DMS53 treated with DMSO at 0.1 percent for 48 hours (cell line): Measurements from ENCODE around the gene BPIFA3.

Experiments
- DNase-seq: peaks from one replicate; lab custom pipeline; 2025; ENCODE audit not compliant: unreplicated experiment; lab: John Stamatoyannopoulos, UW

Gene BPIFA3

DNA sequence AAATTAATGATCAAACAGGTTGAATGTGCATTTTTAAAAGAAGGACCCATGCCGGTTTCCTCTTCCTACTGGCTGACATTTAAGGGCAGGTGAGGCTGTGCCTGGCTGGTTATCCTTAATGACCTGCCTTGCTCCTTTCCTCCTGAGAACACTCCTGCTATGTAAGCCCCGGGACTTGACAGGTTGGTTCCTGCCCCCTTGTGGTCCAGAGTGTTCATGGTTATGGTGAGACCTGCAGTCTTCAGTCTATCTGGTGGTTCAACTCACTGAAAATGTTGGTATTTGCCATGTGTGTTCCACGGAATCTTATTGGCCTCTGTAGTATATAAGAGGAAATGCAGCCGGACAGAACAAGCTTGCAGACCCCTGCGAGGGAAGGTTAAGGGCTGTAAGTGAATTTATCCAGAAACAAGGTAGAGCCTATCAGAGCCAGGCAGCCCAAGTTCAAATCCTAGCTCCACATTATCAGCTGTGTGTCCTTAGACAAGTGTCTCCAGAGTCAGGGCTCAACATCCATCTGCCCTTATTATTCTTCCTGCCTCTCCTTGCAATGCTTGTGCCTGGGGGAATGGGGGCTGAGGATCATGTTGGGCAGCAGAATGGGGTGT lies 5.2 kb upstream of the BPIFA3 start:
- peak; percentile 13 for DNase-seq

DNA sequence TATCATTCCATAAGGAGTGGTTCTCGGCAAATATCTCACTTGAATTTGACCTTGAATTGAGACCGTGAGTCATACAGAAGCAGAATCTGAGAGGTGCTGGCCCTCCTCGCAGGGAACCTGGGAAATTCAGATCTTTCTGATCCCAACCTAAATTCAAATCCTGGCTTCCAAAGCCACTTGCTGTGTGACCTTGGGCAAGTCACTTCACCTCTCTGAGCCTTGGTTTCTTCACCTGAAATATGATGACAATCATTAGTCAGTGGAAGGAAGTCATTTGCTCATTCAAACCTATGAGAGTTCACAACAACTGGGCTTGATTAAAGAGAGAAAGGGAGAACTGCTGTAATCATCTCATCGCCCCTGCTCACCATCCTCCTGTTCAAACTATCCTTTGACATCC lies 7.2 kb downstream of the BPIFA3 start:
- no peak for DNase-seq

DNA sequence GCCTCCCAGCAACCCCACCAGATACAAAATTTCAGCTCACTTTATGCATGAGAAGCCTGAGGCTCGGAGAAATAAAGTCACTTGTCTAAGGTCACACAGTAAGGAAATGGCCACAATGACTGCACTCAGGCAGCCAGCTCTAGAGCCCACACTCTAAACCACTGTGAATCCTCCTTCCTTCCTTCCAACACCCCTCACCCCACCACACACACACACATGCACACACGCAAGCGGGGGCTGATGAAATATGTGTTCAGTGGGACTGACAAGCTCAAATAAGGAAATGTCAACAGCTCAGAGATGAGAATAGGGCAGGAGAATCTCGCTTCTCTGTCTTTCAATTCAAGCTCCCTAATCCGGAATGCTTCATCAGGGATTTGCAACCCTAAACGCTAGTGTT lies 12.7 kb downstream of the BPIFA3 start:
- DNase-seq, result no peak

DNA sequence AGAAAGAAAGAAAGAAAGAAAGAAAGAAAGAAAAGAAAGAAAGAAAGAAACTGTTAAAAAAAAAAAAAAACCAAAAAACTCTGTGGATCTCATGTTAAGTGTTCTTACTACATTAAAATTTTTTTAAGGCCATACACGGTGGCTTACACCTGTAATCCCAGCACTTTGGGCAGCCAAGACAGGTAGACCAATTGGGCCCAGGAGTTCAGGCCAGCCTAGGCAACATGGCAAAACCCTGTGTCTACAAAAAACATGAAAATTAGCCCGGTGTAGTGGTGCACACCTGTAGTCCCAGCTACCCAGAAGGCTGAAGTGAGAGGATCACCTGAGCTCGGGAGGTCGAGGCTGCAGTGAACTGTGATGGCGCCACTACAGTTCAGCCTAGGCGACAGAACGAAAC lies 14.1 kb downstream of the BPIFA3 start:
- no peak for DNase-seq

DNA sequence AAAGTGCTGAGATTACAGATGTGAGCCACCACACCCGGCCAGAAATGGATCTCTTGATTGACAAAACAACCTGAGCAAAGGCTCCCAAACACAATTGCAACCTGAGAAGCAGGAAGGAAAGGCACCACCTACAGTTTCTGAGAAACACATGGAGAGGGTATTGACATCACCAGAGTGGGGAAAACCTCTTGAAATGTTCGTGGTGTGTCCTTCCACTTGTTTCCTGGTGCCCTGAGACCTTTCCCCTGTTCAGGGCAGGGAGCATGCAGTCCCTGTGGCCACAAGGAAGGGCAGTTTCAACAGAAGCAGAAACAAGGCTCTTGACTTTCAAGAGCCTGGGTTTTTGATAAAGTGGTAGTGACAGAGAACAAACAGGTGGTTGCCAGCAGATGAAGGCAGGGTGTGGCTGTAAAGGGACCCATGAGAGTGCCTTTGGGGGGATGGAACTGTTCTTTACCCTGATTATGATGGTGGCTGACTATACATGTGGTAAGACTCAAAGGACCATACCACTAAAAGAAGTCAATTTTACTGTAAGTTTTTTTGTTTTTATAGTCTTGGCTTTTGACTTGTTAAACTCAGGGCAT lies 15.4 kb downstream of the BPIFA3 start:
- DNase-seq, result no peak

DNA sequence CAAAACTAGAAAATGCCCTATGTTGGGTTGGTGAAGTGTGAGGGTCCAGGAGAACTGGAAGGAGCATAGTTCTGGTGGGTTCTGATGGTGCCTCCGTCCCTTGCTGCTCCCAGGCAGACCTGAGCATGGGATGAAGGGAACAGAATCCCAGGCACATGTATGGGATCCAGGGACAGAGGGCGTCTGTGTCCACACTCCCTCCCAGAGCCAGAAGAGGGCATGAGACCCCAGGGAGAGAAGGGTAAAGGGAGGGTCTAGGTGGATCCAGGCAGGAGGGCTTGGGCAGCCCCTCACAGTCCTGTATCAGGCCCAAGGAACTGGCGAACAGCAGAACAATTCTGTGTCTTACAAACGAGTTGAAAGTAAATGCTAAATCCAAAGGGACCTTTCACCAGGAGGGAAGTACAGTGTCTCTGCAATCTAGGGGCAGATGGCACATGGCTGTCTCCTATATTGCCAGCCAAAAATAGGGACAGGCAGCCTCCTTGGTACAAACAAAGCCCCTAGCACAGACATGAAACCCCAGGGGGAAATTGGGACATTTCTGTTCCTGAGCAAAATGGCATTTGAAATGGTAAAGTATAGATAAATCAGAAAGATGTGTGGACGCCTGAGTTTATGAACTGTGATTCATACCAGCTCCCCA lies 16.1 kb downstream of the BPIFA3 start:
- no peak for DNase-seq

DNA sequence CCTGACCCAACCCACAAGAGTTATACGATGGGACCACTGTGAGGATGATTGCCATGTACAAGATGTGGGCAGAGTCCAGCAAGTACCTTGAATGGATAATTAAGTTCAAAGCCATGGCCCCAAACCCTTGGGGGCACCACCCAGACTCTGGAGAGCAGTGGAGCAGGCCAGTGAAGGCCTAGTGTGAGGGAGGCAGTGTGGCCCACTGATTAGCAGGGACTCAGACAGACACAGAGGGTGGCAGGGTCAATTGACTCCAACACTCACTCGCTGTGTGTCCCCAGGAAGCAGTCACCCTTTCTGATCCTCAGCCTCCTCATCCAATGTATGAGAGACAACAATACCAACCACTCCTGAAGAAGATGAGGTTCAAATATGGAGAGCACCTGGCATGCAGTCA lies 16.9 kb downstream of the BPIFA3 start:
- DNase-seq, result no peak

DNA sequence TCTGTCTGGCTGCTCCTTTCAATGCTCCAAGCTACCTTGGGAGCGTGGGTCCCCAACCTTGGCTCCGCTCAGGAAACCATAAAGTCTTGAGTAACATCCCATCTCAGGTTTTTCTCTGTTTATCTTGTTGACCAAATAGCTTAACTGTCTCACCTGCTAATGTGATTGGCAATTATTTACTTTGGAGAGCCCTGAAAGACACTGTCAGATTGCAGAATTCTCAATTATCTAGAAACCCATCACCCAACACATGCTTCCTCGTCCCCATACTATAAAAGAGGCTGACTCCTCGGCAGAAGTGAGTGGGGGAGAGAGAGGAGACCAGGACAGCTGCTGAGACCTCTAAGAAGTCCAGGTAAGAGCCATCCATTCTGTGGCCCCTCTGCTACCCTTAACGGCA lies 18.5 kb downstream of the BPIFA3 start, which contains the start of gene BPIFA1:
Gene BPIFA1 (plus strand): TSS at position 301 of the 400 bp plus-strand sequence. CDS start 1,716 bp downstream, outside the sequence.
- DNase-seq, result no peak

DNA sequence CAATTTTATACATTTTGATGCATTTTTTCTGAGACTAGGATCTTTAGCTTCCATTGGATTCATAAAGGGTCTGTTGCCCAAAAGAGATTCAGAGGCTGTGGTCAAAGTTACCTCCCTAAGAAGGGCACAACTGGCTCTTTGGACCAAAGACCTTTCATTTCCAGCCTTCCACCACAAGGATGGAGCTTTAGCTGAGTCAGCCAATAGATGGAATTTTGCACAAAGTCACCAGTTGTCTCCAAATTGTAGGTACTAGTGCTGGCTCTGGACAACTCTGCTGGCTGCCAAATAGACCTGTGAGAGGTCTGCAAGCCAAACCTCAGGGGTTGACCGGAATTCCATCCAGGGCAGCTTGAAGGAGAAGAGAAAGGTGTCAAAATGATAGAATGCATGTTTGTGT lies 19.2 kb downstream of the BPIFA3 start:
- DNase-seq, result no peak

DNA sequence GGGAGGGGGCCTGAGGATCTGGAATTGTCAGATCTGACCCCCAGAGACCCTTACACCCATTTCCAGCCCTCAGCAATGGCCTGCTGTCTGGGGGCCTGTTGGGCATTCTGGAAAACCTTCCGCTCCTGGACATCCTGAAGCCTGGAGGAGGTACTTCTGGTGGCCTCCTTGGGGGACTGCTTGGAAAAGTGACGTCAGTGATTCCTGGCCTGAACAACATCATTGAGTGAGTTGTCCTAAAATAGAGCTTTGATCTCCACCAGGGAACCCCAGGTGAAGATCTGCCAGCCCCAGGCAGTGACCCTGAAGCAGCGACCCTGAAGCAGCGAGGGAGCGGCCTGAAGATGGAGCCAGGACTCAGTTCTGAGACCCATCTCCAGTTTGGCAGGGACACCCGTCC lies 20.8 kb downstream of the BPIFA3 start:
- no peak for DNase-seq

DNA sequence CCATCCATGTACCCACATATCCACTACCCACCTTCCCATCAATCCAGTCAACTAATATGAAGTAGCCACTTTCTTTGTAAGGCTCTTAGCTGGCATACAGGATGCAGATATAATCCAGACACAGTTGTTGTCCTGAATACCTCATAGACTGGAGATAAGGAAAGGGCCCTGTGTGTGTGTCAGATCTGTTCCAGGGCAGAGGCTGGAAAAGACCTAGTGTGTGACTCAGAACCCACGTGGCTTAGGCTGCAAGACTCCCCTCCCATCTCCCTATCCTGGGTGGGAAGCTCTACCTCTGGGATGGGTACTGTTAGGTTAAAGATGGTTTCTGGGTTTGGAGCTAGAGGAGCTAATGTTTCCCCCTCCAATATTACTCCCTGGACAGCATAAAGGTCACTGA lies 22.3 kb downstream of the BPIFA3 start:
- no peak for DNase-seq

DNA sequence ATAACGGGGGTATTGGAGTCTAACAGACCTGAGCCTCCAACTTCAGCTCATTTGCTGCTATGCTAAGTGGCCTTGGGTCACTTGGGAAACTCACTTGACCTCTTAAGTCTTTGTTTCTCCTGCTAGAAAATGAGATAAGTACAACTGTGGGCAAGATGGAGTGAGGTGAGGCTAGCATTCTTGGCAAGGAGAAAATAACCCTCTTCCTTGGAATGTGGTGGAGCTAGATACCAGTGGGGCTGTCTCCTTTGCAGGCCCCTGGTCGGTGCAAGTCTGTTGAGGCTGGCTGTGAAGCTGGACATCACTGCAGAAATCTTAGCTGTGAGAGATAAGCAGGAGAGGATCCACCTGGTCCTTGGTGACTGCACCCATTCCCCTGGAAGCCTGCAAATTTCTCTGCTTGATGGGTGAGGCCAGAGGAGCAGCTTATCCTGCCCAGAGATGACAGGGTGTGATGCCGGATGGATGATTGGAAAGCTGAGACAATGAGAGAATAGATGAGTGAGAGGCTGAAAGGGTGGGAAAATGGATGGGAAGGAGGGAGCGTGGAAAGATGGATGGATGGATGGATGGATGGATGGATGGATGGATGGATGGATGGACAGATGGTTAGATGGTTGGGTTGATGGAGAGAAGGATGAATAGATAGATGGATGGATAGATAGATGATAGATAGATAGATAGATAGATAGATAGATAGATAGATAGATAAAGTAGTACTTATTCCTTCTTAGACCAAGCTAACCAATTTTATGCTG lies 23.0 kb downstream of the BPIFA3 start:
- DNase-seq, result no peak

DNA sequence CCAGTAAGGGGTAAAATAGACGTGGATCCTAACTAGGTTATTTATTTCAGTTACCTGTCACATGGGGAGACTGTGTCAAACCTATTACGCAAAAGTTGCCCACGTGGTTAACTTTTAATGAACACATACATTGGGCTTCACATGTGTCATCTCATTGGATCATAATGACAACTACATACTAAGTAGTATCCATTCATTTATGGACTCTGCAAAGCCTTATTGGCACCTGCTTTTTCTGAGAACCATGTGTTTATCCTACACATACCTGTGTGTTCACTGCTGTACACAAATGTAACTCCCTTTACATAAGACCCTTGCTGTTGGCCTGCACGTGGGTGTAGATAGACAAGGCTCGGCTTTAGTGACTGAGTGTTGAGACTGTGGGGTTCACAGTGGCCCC lies 23.8 kb downstream of the BPIFA3 start:
- no peak for DNase-seq

DNA sequence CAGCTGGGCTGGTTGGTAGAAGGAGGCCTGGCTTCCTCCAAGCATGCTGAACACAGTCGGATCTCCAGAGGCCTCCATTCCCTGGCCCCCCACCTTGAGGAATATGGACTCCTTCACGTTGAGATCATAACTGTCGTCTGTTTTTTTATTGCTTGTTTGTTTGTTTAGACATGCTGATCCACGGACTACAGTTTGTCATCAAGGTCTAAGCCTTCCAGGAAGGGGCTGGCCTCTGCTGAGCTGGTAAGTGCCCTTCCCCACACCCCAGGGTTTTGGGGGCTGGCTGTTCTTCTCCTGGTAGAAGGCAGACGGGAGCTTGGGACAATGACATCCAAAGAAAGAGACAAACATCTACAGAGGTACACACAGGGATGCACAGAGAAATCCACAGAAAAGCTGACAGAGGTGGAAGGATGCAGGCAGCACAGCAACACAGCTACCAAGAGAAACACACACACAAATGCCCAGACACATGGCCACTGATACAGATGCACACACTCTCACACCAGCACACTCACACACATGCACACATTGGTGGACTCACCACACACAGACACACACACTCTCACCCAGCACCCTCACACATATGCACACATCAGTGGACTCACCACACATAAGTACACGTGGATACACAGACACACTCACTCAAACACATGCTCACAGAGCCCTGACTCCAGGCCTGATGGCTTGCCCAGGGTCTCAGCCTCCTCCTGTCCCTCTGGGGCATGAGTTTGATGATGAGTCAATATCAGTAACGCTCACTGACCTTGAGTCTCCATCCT lies 25.4 kb downstream of the BPIFA3 start:
- no peak for DNase-seq

DNA sequence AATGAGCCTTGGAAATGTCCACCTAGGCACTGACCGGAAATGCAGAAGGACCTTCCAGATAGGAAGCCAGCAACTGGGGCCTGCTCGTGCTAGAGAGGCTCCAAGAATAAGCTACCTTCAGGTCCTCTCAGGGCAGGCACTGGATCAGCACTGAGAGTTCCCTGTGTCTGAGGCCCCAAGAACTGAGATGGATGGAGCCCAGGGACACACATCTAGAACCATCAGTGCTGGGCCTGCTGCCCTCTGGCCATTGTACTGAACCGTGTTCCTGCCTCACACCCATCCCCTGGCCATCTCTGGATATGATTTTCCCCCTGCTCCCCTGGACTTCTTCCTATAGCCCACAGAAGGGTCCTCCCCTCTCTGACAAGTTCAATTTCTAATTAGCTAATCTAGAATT lies 28.9 kb downstream of the BPIFA3 start:
- no peak for DNase-seq

DNA sequence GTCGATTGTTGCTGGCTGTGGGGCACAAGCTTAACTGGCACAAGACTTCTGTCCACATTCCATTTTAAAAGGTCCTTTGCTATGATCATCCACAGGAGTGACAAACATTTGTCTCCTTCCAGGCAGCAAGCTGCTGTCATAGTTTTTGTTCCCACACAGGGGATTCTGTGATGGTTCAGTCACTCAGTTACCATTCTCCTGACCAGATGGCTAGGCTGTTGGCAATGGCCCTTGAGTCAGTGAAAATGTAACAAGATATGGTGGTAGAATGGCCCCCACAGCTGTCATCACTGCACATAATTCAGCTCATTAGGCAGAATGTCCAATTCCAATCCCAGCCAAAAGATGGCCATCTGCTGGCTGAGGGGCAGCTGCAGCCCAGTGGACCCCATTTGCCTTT lies 32.3 kb downstream of the BPIFA3 start:
- DNase-seq, result no peak

DNA sequence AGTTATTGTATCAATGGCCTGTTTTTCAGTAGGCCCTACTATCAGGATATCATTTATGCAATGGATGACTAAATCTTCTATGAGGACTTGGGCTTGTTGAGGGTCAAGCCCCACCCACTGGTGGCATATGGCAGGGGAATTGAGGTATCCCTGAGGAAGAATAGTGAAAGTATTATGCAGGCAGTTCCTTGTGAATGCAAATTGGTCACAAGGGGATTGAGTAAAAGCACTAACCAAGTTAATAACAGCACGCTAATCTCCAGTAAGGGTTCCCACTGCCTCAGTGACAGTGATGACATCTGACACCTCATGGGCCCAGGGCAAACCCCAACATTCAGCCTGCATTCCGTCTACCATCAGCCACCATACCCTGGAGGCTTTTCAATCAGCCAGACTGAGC lies 33.5 kb downstream of the BPIFA3 start:
- DNase-seq, result no peak

DNA sequence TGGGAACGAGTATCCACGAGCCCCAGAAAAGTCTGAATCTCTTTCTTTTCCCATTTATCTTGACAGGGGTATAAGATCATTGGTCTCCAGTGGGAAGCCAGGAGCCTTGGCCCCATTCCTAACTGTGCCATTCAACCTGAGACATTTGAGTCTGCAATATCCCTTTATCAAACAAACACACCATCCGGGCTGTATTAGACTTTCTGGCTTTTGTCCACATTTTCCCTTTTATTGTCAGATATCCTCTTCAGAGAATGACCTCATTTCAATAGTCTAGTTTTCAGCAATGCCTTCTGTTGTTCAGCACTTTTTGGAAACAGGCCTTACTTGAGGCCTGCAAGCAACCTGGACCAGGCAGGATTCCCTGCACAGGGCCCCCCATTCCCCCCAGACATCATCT lies 34.3 kb downstream of the BPIFA3 start:
- DNase-seq, result no peak

DNA sequence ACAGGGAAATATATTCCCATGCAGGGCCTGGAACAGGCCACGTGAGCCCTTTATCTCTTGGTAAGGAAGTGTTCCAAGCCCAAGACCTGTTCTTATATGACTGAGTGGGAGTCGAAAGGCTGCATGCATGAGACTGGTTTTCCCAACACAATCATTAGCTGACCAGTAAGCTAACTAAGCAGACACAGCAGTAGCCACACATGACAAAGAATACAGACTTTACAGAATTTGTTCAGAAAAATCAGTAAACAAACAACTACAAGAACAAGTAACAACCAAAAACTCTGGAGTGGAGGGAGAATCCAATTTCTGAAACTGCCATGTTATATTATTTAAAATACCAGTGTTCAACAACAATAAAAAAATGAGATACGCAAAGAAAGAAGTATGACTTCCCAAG lies 35.3 kb downstream of the BPIFA3 start:
- no peak for DNase-seq

DNA sequence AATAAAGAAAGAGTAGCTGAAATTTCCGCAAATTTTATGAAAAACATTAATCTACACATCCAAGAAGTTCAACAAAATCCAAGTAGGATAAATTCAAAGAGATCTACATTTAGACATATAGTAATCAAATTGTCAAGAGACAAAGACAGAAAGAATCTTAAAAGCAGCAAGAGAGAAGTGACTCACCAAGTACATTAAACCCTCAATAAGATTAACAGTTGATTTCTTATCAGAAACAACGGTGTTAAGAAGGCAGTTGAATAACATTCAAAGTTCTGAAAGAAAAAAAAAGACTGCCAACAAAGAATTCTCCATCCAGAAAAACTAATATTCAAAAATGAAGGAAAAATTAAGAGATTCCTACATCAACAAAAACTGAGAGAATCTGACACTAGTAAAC lies 37.9 kb downstream of the BPIFA3 start:
- no peak for DNase-seq

DNA sequence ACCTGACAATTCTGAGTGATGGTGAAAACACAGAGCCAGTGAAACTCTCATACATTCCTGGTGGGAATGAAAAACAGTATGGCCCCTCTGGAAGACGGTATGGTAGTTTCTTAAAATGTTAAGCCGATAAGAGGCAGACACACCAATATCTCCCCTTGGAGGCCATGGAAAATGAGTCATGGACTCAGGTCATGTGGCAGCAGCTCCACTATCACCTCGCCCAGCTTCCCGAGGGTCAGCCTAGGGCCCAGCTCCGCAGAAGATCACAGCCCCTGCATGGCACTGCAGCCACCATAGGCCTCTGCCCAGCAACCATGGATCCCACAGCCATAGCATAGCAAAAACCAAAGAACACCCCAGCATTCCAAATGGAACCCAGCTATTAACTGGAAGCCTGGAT lies 40.1 kb downstream of the BPIFA3 start:
- DNase-seq, result no peak
